GM06990 (cell line): ENCODE measurements around the gene IQCK.

ENCODE experiments used
- DNase-seq: peaks from one replicate; pipeline ENCODE4 v3.0.0-alpha.2; 2011; ENCODE audit not compliant: insufficient read length; ENCODE audit errors: extremely low read depth
- H3K27me3 ChIP-seq: replicated peaks from 2 replicates; pipeline ENCODE4 v1.6.0; 2011; ENCODE audit warnings: low read length; ENCODE audit not compliant: control insufficient read depth, insufficient read depth
- H3K36me3 ChIP-seq: 2 replicates; pipeline ENCODE4 v1.5.1; 2011; ENCODE audit warnings: low read length; ENCODE audit not compliant: control insufficient read depth, insufficient read depth
- H3K4me3 ChIP-seq: replicated peaks from 2 replicates; pipeline ENCODE4 v1.5.1; 2011; ENCODE audit warnings: low read depth, mild to moderate bottlenecking, control low read depth, low read length
- TF ChIP-seq, protein P1 (sequence below): IDR thresholded peaks from 2 replicates; pipeline ENCODE4 v1.5.1; 2011; ENCODE audit warnings: low read length, control low read depth, mild to moderate bottlenecking, inconsistent platforms; ENCODE audit not compliant: insufficient read depth, poor library complexity, severe bottlenecking

Gene IQCK

DNA sequence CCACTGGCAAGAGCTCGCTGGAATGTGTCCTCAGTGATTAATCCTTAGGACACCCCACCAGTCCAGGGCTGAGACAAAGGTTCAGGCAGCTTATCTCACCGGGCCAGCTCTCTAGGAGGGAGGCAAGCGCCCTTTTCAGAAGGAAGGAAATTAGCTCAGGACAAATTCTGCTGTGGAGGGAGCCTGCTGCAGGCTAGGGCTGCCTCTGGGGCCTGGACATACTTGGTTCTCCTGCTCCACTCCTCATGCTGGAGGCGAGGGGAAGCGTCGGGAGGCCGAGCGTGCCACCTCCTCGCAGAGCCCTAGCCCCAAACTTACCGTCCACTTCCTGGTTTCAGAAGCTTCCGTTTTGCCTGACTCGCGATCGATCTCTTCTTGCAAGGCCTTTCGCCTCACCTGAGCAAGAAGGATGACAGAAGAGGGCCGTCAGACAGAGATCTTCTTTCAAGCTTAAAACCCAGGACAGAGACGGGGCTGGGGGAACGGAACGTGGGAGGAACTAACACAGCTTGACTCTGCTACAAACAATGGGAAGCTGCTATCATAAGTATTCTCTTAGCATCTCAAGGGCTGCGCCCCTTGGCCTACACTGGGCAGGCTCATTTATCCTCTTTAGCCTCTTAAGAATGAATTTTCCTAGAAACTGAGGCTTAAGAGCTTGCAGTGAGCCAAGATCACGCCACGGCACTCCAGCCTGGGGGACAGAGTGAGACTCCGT lies 7.7 kb upstream of the IQCK start:
- H3K27me3 ChIP-seq, result no peaks in the 10 kb centered on the region
- DNase-seq, result no peak
- peaks cover 27% of the 10 kb centered on the region for H3K36me3 ChIP-seq
- TF ChIP-seq, protein P1, sequence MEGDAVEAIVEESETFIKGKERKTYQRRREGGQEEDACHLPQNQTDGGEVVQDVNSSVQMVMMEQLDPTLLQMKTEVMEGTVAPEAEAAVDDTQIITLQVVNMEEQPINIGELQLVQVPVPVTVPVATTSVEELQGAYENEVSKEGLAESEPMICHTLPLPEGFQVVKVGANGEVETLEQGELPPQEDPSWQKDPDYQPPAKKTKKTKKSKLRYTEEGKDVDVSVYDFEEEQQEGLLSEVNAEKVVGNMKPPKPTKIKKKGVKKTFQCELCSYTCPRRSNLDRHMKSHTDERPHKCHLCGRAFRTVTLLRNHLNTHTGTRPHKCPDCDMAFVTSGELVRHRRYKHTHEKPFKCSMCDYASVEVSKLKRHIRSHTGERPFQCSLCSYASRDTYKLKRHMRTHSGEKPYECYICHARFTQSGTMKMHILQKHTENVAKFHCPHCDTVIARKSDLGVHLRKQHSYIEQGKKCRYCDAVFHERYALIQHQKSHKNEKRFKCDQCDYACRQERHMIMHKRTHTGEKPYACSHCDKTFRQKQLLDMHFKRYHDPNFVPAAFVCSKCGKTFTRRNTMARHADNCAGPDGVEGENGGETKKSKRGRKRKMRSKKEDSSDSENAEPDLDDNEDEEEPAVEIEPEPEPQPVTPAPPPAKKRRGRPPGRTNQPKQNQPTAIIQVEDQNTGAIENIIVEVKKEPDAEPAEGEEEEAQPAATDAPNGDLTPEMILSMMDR, result no peak
- no peak overlapping the region for H3K4me3 ChIP-seq

DNA sequence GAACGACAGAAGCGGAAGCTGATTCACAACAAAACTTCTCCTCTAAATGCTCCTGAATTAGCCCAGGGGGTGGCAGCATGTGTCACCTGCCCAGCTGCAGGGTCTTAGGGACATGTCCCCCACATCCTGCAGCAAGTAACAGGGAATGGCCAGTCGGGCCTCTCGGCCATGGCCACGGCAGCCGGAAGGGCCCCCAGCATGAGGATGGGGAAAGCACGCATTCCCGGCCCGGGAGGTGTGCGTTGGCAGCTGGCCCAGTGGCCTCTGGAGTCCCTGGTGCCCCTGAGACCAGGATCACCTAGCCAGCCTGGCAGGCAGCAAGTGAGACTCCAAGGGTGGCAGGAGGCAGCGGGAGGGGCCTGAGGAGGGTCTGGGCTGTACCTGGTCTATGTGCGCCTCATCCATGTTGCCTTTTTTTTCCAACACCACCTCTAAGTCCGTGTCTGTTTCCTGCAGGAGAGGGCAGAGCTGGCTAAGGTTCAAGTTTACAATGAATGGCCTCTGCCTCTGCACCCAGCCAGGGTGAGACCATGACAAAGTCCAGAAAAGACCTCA lies 7.0 kb upstream of the IQCK start:
- TF ChIP-seq, protein P1, result no peak
- H3K4me3 ChIP-seq, result no peak overlapping the region

DNA sequence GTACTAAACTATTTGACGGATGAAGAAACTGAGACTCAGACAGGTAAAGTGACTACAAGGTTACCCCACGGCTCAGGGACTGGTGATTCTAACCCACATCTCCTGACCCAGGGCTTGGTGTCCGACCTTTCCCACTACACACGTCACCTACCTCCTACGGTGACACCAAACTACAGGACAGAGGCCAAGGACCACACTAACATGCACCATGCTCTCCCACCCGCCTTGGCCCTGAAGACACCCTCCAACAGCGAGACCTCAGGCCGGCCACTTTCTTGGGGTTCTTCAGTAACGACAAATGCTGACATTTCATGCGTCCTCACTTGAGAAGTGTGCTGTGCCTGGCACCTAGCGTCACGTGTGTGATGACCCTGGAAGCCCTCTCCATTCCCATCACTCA lies 6.4 kb upstream of the IQCK start:
- Histone ChIP-seq H3K4me3 (no peak overlapping the region), H3K36me3 (peaks cover 21% of the 10 kb centered on the region), H3K27me3 (no peaks in the 10 kb centered on the region)
- DNase-seq, result no peak
- TF ChIP-seq, protein P1, result no peak

More for the DNA sequence above, 7.0 kb upstream of the IQCK start:
- no peak for DNase-seq
- no peaks in the 10 kb centered on the region for H3K27me3 ChIP-seq
- H3K36me3 ChIP-seq, result peaks cover 21% of the 10 kb centered on the region

DNA sequence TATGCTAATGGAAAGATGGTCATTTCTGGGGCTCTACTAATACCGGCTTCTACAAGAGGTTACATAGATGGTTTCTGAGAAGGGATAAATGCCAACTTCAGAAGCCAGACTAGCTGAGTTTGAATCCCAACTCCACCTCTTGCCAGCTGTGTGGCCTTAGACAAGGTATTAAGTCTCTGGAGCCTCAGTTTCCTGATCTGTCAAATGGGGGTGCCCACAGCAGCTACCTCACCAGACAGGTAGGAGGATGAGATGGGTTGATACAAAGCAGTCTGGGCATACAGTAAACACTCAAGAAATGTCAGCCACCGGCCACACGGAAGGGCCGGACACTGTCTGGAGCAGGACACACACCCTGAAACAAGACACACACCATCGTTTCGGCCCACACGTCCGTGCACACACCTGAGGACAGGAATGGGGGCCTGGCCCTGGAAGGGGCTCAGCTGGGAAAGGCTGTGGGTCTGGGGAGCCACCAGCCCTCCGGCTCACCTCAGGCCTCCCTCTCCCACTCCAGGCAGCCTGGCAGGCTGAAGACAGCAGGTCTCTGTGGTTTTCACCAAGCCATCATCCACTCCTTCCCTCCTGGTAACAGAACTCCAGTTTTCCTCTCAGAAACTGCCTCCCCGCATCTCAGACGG lies 5.5 kb upstream of the IQCK start:
- no peaks in the 10 kb centered on the region for H3K27me3 ChIP-seq
- TF ChIP-seq, protein P1, result no peak
- H3K36me3 ChIP-seq, result peaks cover 21% of the 10 kb centered on the region
- H3K4me3 ChIP-seq, result no peak overlapping the region
- DNase-seq, result no peak

DNA sequence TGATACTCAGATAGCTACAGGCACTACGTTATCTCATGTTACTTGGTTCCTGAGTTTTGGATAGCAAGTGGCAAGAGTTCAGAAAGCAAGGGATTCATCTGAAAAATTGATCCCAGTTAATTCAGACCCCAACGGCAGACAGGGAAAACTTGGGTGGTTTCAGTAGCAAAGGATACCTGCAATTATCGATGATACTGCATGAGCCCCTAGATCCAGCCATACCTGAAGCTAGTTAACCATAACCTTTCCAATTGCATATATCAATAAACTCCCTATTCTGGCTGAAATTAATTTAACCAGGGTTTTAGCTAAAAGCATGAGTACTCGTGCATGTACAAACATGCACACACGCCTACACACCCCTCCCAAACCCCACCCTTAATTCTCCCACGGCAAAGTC lies 4.4 kb upstream of the IQCK start:
- TF ChIP-seq, protein P1, result no peak
- Histone ChIP-seq H3K27me3 (no peaks in the 10 kb centered on the region), H3K36me3 (peaks cover 19% of the 10 kb centered on the region), H3K4me3 (no peak overlapping the region)
- DNase-seq, result no peak
